ENCODE measurements around the gene KRT86. TPM values are rescaled to one million over a fixed set of nuclear protein-coding genes. Genes with fewer than 3 reads are reported as not detected.
"Not testable (repeated sequence)": the region's sequence is repeated elsewhere in the genome, so short reads cannot be mapped to it uniquely, and the experiment has no call there.

KRT86 gene
- total and polyA plus RNA-seq, 4 donors = 0.10 to 0.73 (median 0.38) TPM

GRCh38 chr12:52342781-52343490, 68.5 kb downstream of the KRT86 start:
- Histone ChIP-seq H3K4me1 (ENCODE audit: control insufficient read depth, insufficient read depth, low read length) (peaks cover 7% of the 10 kb centered on the region), H3K9me3 (ENCODE audit: control insufficient read depth, insufficient read depth, low read length) (no peaks in the 10 kb centered on the region), H3K4me3 (ENCODE audit: low read depth, low read length) (no peak overlapping the region), H3K27ac (ENCODE audit: low read depth, low read length) (no peak overlapping the region), H3K36me3 (ENCODE audit: control insufficient read depth, insufficient read depth, low read length) (no peaks in the 10 kb centered on the region), H3K27me3 (ENCODE audit: control insufficient read depth, insufficient read depth, low read length) (no peaks in the 10 kb centered on the region)
- WGBS (ENCODE audit: insufficient coverage) = 86% methylated on average over 2 of the region's 2 CpGs
- DNase-seq (ENCODE audit: low read depth in 4 of 6, low spot score in 6 of 6) = no peak

GRCh38 chr12:52343550-52343949, 69.1 kb downstream of the KRT86 start:
- no peak for DNase-seq (ENCODE audit: low read depth in 4 of 6, low spot score in 6 of 6)
- Histone ChIP-seq H3K4me3 (ENCODE audit: low read depth, low read length) (no peak overlapping the region), H3K27ac (ENCODE audit: low read depth, low read length) (no peak overlapping the region), H3K9me3 (ENCODE audit: control insufficient read depth, insufficient read depth, low read length) (no peaks in the 10 kb centered on the region), H3K27me3 (ENCODE audit: control insufficient read depth, insufficient read depth, low read length) (no peaks in the 10 kb centered on the region), H3K4me1 (ENCODE audit: control insufficient read depth, insufficient read depth, low read length) (peaks cover 7% of the 10 kb centered on the region), H3K36me3 (ENCODE audit: control insufficient read depth, insufficient read depth, low read length) (no peaks in the 10 kb centered on the region)
- no CpG with 5 or more reads among the region's 2 CpGs for WGBS (ENCODE audit: insufficient coverage)

GRCh38 chr12:52344111-52344510, 69.7 kb downstream of the KRT86 start:
- 94% methylated on average over 12 of the region's 12 CpGs for WGBS (ENCODE audit: insufficient coverage)
- Histone ChIP-seq H3K4me3 (ENCODE audit: low read depth, low read length) (no peak overlapping the region), H3K4me1 (ENCODE audit: control insufficient read depth, insufficient read depth, low read length) (peaks cover 7% of the 10 kb centered on the region), H3K27me3 (ENCODE audit: control insufficient read depth, insufficient read depth, low read length) (no peaks in the 10 kb centered on the region), H3K9me3 (ENCODE audit: control insufficient read depth, insufficient read depth, low read length) (no peaks in the 10 kb centered on the region), H3K36me3 (ENCODE audit: control insufficient read depth, insufficient read depth, low read length) (no peaks in the 10 kb centered on the region), H3K27ac (ENCODE audit: low read depth, low read length) (no peak overlapping the region)
- DNase-seq (ENCODE audit: low read depth in 4 of 6, low spot score in 6 of 6) = no peak

GRCh38 chr12:52345041-52345440, 70.6 kb downstream of the KRT86 start:
- H3K36me3 ChIP-seq (ENCODE audit: control insufficient read depth, insufficient read depth, low read length); H3K27me3 ChIP-seq (ENCODE audit: control insufficient read depth, insufficient read depth, low read length); H3K4me1 ChIP-seq (ENCODE audit: control insufficient read depth, insufficient read depth, low read length); H3K9me3 ChIP-seq (ENCODE audit: control insufficient read depth, insufficient read depth, low read length); DNase-seq (ENCODE audit: low read depth in 4 of 6, low spot score in 6 of 6); H3K4me3 ChIP-seq (ENCODE audit: low read depth, low read length); H3K27ac ChIP-seq (ENCODE audit: low read depth, low read length): not testable (repeated sequence)
- WGBS (ENCODE audit: insufficient coverage) = 100% methylated on average over 2 of the region's 8 CpGs

GRCh38 chr12:52346593-52346992, 72.1 kb downstream of the KRT86 start:
- no peaks in the 10 kb centered on the region for H3K27me3 ChIP-seq (ENCODE audit: control insufficient read depth, insufficient read depth, low read length)
- WGBS (ENCODE audit: insufficient coverage) = 16% methylated on average over 3 of the region's 4 CpGs
- peak in 1 of 6 donors; percentile 69 for DNase-seq (ENCODE audit: low read depth in 4 of 6, low spot score in 6 of 6)
- H3K4me3 ChIP-seq (ENCODE audit: low read depth, low read length) = no peak overlapping the region
- no peak overlapping the region for H3K27ac ChIP-seq (ENCODE audit: low read depth, low read length)
- peaks cover 13% of the 10 kb centered on the region for H3K4me1 ChIP-seq (ENCODE audit: control insufficient read depth, insufficient read depth, low read length)
- no peaks in the 10 kb centered on the region for H3K9me3 ChIP-seq (ENCODE audit: control insufficient read depth, insufficient read depth, low read length)
- H3K36me3 ChIP-seq (ENCODE audit: control insufficient read depth, insufficient read depth, low read length) = no peaks in the 10 kb centered on the region

- DNase-seq (ENCODE audit: low read depth in 4 of 6, low spot score in 6 of 6) = no peak
- Histone ChIP-seq H3K9me3 (ENCODE audit: control insufficient read depth, insufficient read depth, low read length) (no peaks in the 10 kb centered on the region), H3K4me3 (ENCODE audit: low read depth, low read length) (no peak overlapping the region), H3K27me3 (ENCODE audit: control insufficient read depth, insufficient read depth, low read length) (no peaks in the 10 kb centered on the region), H3K4me1 (ENCODE audit: control insufficient read depth, insufficient read depth, low read length) (peaks cover 15% of the 10 kb centered on the region), H3K36me3 (ENCODE audit: control insufficient read depth, insufficient read depth, low read length) (no peaks in the 10 kb centered on the region), H3K27ac (ENCODE audit: low read depth, low read length) (no peak overlapping the region)
- WGBS (ENCODE audit: insufficient coverage) = 100% methylated on average over 1 of the region's 9 CpGs
These were observed 72.6 kb downstream of the KRT86 start for GRCh38 chr12:52347016-52347415.

GRCh38 chr12:52347551-52348510, 73.4 kb downstream of the KRT86 start:
- Histone ChIP-seq H3K4me1 (ENCODE audit: control insufficient read depth, insufficient read depth, low read length) (peaks cover 15% of the 10 kb centered on the region), H3K9me3 (ENCODE audit: control insufficient read depth, insufficient read depth, low read length) (no peaks in the 10 kb centered on the region), H3K36me3 (ENCODE audit: control insufficient read depth, insufficient read depth, low read length) (no peaks in the 10 kb centered on the region), H3K27me3 (ENCODE audit: control insufficient read depth, insufficient read depth, low read length) (no peaks in the 10 kb centered on the region), H3K27ac (ENCODE audit: low read depth, low read length) (no peak overlapping the region), H3K4me3 (ENCODE audit: low read depth, low read length) (no peak overlapping the region)
- no peak for DNase-seq (ENCODE audit: low read depth in 4 of 6, low spot score in 6 of 6)
- 67% methylated on average over 12 of the region's 16 CpGs for WGBS (ENCODE audit: insufficient coverage)

- H3K27me3 ChIP-seq (ENCODE audit: control insufficient read depth, insufficient read depth, low read length) = no peaks in the 10 kb centered on the region
- H3K4me1 ChIP-seq (ENCODE audit: control insufficient read depth, insufficient read depth, low read length) = peaks cover 21% of the 10 kb centered on the region
- no peaks in the 10 kb centered on the region for H3K9me3 ChIP-seq (ENCODE audit: control insufficient read depth, insufficient read depth, low read length)
- H3K36me3 ChIP-seq (ENCODE audit: control insufficient read depth, insufficient read depth, low read length) = no peaks in the 10 kb centered on the region
- 69% methylated on average over 5 of the region's 6 CpGs for WGBS (ENCODE audit: insufficient coverage)
- H3K27ac ChIP-seq (ENCODE audit: low read depth, low read length) = no peak overlapping the region
- DNase-seq (ENCODE audit: low read depth in 4 of 6, low spot score in 6 of 6) = peak in 1 of 6 donors; percentile 51
- H3K4me3 ChIP-seq (ENCODE audit: low read depth, low read length) = no peak overlapping the region
These were observed 74.8 kb downstream of the KRT86 start for GRCh38 chr12:52349196-52349595.

GRCh38 chr12:52350021-52350620, 75.7 kb downstream of the KRT86 start:
- H3K4me1 ChIP-seq (ENCODE audit: control insufficient read depth, insufficient read depth, low read length) = peaks cover 23% of the 10 kb centered on the region
- H3K4me3 ChIP-seq (ENCODE audit: low read depth, low read length) = no peak overlapping the region
- H3K27me3 ChIP-seq (ENCODE audit: control insufficient read depth, insufficient read depth, low read length) = no peaks in the 10 kb centered on the region
- H3K27ac ChIP-seq (ENCODE audit: low read depth, low read length) = no peak overlapping the region
- no peaks in the 10 kb centered on the region for H3K36me3 ChIP-seq (ENCODE audit: control insufficient read depth, insufficient read depth, low read length)
- no peak for DNase-seq (ENCODE audit: low read depth in 4 of 6, low spot score in 6 of 6)
- WGBS (ENCODE audit: insufficient coverage) = 90% methylated on average over 7 of the region's 8 CpGs
- H3K9me3 ChIP-seq (ENCODE audit: control insufficient read depth, insufficient read depth, low read length) = no peaks in the 10 kb centered on the region
